LHCN-M2 (cell line): Measurements from ENCODE around the gene TSGA10IP. TPM values are rescaled to one million over a fixed set of nuclear protein-coding genes. Genes with fewer than 3 reads are reported as not detected.
A peak's percentile ranks its signal among the peaks of the same experiment; 100 is the strongest.

Experiments
- DNase-seq: peaks from one replicate; pipeline ENCODE4 v3.0.0-alpha.2; 2012; ENCODE audit warnings: low read depth
- polyA plus RNA-seq: library from polyadenylated mRNA; unstranded; fragments of >200 nt; gene quantifications from one replicate; pipeline ENCODE4 v1.2.1, GENCODE V29; 2012; ENCODE audit warnings: missing spikeins
- total RNA-seq: library from RNA; depleted of rRNA; stranded (reverse); fragments of >200 nt; gene quantifications from 2 replicates; pipeline ENCODE4 v1.2.3, GENCODE V29; 2014; rRNA removed

The TSGA10IP gene
- total RNA-seq, result 0.06 TPM in 1 of 2 replicates, not detected in the other
- polyA plus RNA-seq, result not detected

GRCh38 chr11:65945430-65945911, at the start of gene TSGA10IP:
TSGA10IP (plus strand) TSS chr11:65945480; CDS start chr11:65945676, 196 bp downstream.
- DNase-seq, result no peak

GRCh38 chr11:65895482-65895981, 49.7 kb upstream of the TSGA10IP start:
- no peak for DNase-seq

GRCh38 chr11:65896034-65896999, 49.0 kb upstream of the TSGA10IP start:
- no peak for DNase-seq

GRCh38 chr11:65897020-65897471, 48.2 kb upstream of the TSGA10IP start:
- no peak for DNase-seq

GRCh38 chr11:65898656-65899355, 46.5 kb upstream of the TSGA10IP start:
- DNase-seq, result no peak

GRCh38 chr11:65899356-65900124, 45.7 kb upstream of the TSGA10IP start:
- DNase-seq, result peak; percentile 87

- peak; percentile 97 for DNase-seq
These were observed 45.0 kb upstream of the TSGA10IP start, which contains the start of gene FOSL1 for GRCh38 chr11:65900125-65900898. FOSL1 (minus strand) TSS chr11:65900388; CDS start chr11:65900339, 49 bp downstream.

GRCh38 chr11:65900899-65901180, 44.4 kb upstream of the TSGA10IP start:
- no peak for DNase-seq

- peak; percentile 96 for DNase-seq
These were observed 42.2 kb upstream of the TSGA10IP start for GRCh38 chr11:65903068-65903481.

- DNase-seq, result no peak
These were observed 41.6 kb upstream of the TSGA10IP start for GRCh38 chr11:65903715-65904114.

- no peak for DNase-seq
These were observed 38.7 kb upstream of the TSGA10IP start for GRCh38 chr11:65906602-65907001.

GRCh38 chr11:65907878-65908277, 37.4 kb upstream of the TSGA10IP start:
- no peak for DNase-seq

- peak; percentile 97 for DNase-seq
These were observed 33.4 kb upstream of the TSGA10IP start for GRCh38 chr11:65911682-65912568.

- DNase-seq, result peak; percentile 94
These were observed 32.4 kb upstream of the TSGA10IP start for GRCh38 chr11:65912845-65913244.

GRCh38 chr11:65915101-65915820, 30.0 kb upstream of the TSGA10IP start:
- peak; percentile 74 for DNase-seq

- peak; percentile 99 for DNase-seq
These were observed 29.4 kb upstream of the TSGA10IP start for GRCh38 chr11:65915821-65916251.

- no peak for DNase-seq
These were observed 28.9 kb upstream of the TSGA10IP start for GRCh38 chr11:65916391-65916790.

- DNase-seq, result no peak
These were observed 28.2 kb upstream of the TSGA10IP start for GRCh38 chr11:65917077-65917433.
